Activated CD8-positive, alpha-beta memory T cell treated with anti-CD3 and anti-CD28 coated beads for 1 hour (primary cell): ENCODE data around the gene CTSS.
"Not testable (repeated sequence)": the region's sequence is repeated elsewhere in the genome, so short reads cannot be mapped to it uniquely, and the experiment has no call there.

Experiments used
- DNase-seq, 2 donors: peaks; one replicate each; pipeline ENCODE4 v3.0.0-alpha.2; 2020; ENCODE audit warnings: low read depth in 1 of 2; ENCODE audit errors: extremely low read depth in 1 of 2

CTSS gene

GRCh38 chr1:150765296-150765976, at the start of gene CTSS:
Gene CTSS, minus strand, starts transcription at chr1:150765778. Its CDS starts 1,015 bp downstream, at chr1:150764763.
- no peak for DNase-seq

GRCh38 chr1:150813028-150813707, 47.6 kb upstream of the CTSS start:
- DNase-seq = no peak

DNA sequence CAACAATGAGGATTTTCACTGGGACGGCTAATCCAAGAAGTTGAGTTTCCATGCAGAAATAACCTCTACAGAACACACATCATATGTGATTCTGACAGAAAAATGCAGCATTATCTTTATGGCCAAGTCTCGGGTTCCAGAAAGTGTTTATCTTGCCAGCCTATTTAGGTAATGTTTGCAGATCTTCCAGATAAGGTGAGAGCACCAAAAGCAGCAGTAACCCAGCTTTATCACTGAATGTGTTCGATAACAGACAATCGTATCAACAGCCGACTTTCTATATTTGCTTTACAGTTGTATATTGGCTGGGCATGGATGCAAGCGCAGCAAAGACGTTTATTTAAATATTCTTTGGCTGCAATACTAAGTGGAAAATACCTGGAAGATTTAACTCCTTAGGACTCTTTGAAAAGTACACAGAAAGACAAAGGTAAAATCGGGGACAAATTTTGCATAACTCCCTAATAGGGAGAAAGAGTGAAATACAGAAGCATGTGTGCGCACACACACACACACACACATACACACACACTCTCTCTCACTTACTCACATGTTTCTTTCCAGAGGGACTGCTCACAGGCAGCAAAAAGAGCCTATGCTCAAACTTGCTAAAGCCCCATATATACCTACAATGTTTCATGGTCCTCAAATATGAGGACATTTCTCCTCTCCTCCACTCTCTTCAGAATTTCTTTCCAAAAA, 45.5 kb upstream of the CTSS start:
- no peak for DNase-seq

DNA sequence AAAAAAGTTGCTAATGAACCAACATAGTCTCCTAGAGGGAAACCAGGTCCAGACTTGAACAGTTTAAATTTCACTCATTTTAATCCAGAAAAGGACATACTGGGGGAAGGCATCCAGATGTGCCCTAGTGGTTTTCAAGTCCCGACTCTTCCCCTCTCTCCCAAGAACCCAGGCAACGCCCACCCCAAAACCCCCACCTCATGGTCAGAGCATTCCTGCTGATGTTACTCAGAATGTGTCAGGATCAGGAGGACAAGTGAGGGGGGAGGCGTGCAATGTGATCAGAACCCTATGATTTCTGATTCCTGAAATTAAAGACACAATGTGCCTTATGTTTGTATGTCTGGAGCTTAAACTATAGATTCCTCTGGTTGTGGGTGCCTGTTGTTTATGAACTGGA, 44.1 kb upstream of the CTSS start:
- no peak for DNase-seq

- no peak for DNase-seq
Measured at GRCh38 chr1:150808846-150809245, 43.3 kb upstream of the CTSS start.

- no peak for DNase-seq
Measured at GRCh38 chr1:150808121-150808520, 42.5 kb upstream of the CTSS start, which contains the start of gene CTSK. Gene CTSK, minus strand, starts transcription at chr1:150808260. Its CDS starts 1,455 bp downstream, at chr1:150806805.

GRCh38 chr1:150807249-150808023, 41.9 kb upstream of the CTSS start:
- no peak for DNase-seq

GRCh38 chr1:150805899-150806298, 40.3 kb upstream of the CTSS start:
- DNase-seq = no peak

GRCh38 chr1:150804671-150805070, 39.1 kb upstream of the CTSS start:
- DNase-seq = no peak

GRCh38 chr1:150799089-150799488, 33.5 kb upstream of the CTSS start:
- no peak for DNase-seq

- DNase-seq = no peak
Measured at GRCh38 chr1:150798525-150798924, 32.9 kb upstream of the CTSS start.

DNA sequence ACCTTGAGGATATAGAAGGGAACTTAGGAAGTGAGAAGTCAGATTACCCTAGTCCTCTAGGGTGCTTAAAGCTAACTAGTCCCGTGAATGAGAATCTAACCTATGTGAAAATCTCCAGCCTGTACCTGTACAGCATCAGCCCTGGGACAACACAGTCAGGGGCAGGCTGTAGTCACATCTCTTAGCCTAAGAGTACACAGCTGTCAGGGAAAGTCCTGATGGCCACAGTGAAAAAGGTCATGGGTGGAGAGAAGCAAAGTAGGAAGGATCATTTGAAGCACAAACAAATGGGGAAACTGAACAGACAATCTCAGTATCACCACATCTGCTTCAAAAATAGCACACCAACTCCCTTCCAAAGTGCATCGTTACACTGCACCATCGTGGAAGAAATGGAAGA, 30.8 kb upstream of the CTSS start:
- no peak for DNase-seq

- not testable (repeated sequence) for DNase-seq
Measured at GRCh38 chr1:150793778-150794177, 28.2 kb upstream of the CTSS start.

DNA sequence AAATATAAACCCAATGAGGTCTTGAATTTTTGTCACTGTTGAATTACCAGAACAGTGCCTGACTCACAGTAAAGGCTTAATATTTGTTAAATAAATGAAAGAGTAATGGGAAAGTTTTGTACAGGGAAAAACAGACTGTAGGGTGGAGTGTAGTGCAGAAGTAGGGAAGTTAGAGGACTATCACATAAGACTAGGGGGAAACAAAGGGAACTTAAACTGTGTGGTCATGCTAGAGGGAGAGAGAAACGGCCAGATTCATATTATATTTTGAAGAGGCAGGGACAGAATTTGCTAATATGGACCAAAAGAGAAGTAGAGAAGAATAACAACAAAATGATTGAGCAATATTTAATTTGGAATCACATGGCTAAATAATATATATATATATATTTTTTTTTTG, 27.6 kb upstream of the CTSS start:
- DNase-seq = no peak

GRCh38 chr1:150791585-150791984, 26.0 kb upstream of the CTSS start:
- DNase-seq = no peak

- DNase-seq = no peak
Measured at GRCh38 chr1:150789396-150789795, 23.8 kb upstream of the CTSS start.

DNA sequence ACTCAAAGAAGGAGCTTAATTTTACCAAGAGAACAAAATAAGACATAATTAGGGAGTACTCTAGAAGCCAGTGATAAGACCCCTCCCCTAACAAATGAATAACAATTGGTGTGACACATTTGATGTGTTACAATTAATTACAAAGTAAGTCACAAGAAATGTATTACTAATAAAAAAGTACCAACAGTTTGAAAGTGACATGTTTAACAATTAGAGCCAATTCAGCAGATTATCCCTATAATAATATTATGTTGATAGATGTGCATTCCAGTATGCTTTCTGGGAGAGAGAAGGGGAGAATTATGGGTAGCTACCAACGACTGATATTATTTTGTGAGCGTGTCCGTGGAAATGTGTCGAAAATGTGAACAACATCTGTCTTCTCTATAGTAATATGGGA, 23.4 kb upstream of the CTSS start:
- DNase-seq = no peak

DNA sequence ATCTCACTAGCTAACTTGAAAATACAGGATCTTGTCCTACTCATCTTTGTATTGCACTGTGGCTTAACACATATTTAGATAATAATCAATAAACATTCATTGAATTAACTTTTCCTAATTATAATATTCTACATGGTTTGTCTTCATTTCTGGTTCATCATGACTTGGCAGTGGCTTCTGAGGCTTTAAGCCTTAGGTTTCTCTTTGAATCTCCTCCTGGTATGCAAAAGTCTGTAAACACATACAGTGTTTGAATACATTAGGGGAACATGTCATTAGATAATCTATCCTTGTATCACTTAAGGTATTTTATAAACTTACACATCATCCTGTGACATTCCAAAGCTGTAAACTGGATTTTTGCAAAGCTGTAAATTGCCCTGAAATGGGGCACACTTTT, 21.9 kb upstream of the CTSS start:
- DNase-seq = no peak

GRCh38 chr1:150780510-150780909, 14.9 kb upstream of the CTSS start:
- DNase-seq = no peak

- DNase-seq = no peak
Measured at GRCh38 chr1:150778409-150778808, 12.8 kb upstream of the CTSS start.

DNA sequence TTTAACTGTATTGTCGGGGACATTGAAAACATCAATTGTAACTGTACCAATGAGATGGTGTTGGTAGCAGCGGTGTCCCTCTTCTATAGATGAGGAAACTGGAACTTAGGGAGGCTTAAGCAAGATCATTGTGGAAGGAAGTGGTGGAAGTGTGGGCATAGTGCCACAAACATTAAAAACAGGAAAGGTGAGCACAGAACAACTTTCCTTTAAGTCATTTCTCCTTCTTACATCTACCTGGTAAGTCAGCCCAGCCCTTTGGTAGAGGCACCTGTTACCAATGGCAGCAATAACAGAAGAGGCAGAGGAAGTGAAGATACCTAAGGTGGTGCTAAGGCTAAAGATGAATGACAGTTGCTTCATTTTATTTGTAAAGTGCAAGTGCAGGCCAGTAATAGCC, 12.0 kb upstream of the CTSS start:
- DNase-seq = no peak
